Endodermal cell (in vitro differentiated cells): ENCODE measurements around the gene CCNI2. TPM values are rescaled to one million over a fixed set of nuclear protein-coding genes. Genes with fewer than 3 reads are reported as not detected.

Experiments used
- DNase-seq: peaks from one replicate; pipeline ENCODE4 v3.0.0-alpha.2; 2017
- H3K27ac ChIP-seq: 2 replicates; pipeline ENCODE4 v1.5.1; 2013; ENCODE audit warnings: mild to moderate bottlenecking, low read depth, low read length, moderate library complexity
- H3K27me3 ChIP-seq: 2 replicates; pipeline ENCODE4 v1.6.1; 2013; ENCODE audit warnings: mild to moderate bottlenecking, low read length, moderate library complexity; ENCODE audit not compliant: insufficient read depth, control insufficient read depth, poor library complexity, severe bottlenecking
- H3K36me3 ChIP-seq: 2 replicates; pipeline ENCODE4 v1.7.0; 2013; ENCODE audit warnings: mild to moderate bottlenecking, low read length, moderate library complexity; ENCODE audit not compliant: control insufficient read depth, insufficient read depth
- H3K4me1 ChIP-seq: one replicate; pipeline ENCODE4 v1.7.0; 2013; ENCODE audit warnings: low read length; ENCODE audit not compliant: control insufficient read depth, insufficient read depth
- H3K4me3 ChIP-seq: 2 replicates; pipeline ENCODE4 v1.5.1; 2013; ENCODE audit warnings: mild to moderate bottlenecking, low read length, moderate library complexity
- H3K9ac ChIP-seq: 2 replicates; pipeline ENCODE4 v1.6.1; 2013; ENCODE audit warnings: mild to moderate bottlenecking, low read length, moderate library complexity; ENCODE audit not compliant: poor library complexity, severe bottlenecking; ENCODE audit errors: extremely low read depth
- H3K9me3 ChIP-seq: 2 replicates; pipeline ENCODE4 v1.6.1; 2013; ENCODE audit warnings: mild to moderate bottlenecking, low read length, moderate library complexity; ENCODE audit not compliant: control insufficient read depth
- H3K27ac Mint-ChIP-seq: 2 replicates; pipeline ENCODE4 v1.8.0; 2020; ENCODE audit warnings: mixed read lengths
- H3K27me3 Mint-ChIP-seq: 2 replicates; pipeline ENCODE4 v1.8.0; 2021; ENCODE audit warnings: mild to moderate bottlenecking, mixed read lengths; ENCODE audit not compliant: insufficient read depth
- H3K36me3 Mint-ChIP-seq: 2 replicates; pipeline ENCODE4 v1.8.0; 2020; ENCODE audit warnings: low read depth, mixed read lengths
- H3K4me1 Mint-ChIP-seq: 2 replicates; pipeline ENCODE4 v1.8.0; 2020; ENCODE audit warnings: mixed read lengths
- H3K4me3 Mint-ChIP-seq: 2 replicates; pipeline ENCODE4 v1.8.0; 2020; ENCODE audit warnings: mild to moderate bottlenecking, moderate library complexity, mixed read lengths
- H3K9me3 Mint-ChIP-seq: 2 replicates; pipeline ENCODE4 v1.8.0; 2020; ENCODE audit warnings: mild to moderate bottlenecking, mixed read lengths
- CTCF ChIP-seq: fragments of 200-600 bp; sonication (generic); conservative IDR thresholded peaks from 2 replicates; pipeline ENCODE4 v1.5.0; 2021; ENCODE audit warnings: antibody characterized with exemption, mild to moderate bottlenecking
- WGBS, 2 experiments: methylation state at CpG; one replicate each; pipeline versions ENCODE4 v1.1.5 to v1.1.7; 2013; ENCODE audit warnings: missing lambda C conversion rate in 2 of 2, mixed read lengths in 1 of 2; ENCODE audit not compliant: insufficient coverage in 1 of 2, insufficient read length in 1 of 2; 5-methylcytosine and 5-hydroxymethylcytosine counted together
- total RNA-seq, 2 donors: library from RNA; stranded (reverse); fragmentation: NEBNext Ultra II Directional in 1 of 2; extraction: Animal tissue kit (Norgen Biotek cat#: 25700) in 1 of 2; gene quantifications; 2 replicates in 1 of 2; 3 replicates in 1 of 2; pipeline ENCODE4 v1.2.1, GENCODE V29; 2021

CCNI2 gene
- total RNA-seq, 2 donors from 2014 or later = 1.2 to 1.3 TPM

- no peak overlapping the region for H3K4me3 Mint-ChIP-seq
- H3K9me3 ChIP-seq = no peaks in the 10 kb centered on the region
- no peak overlapping the region for H3K27ac Mint-ChIP-seq
- H3K9me3 Mint-ChIP-seq = no peaks in the 10 kb centered on the region
- no peak for DNase-seq
- no peaks in the 10 kb centered on the region for H3K27me3 Mint-ChIP-seq
- WGBS, 2 experiments = 94 to 96% methylated on average over 7 to 9 of the region's 10 CpGs
- H3K4me1 Mint-ChIP-seq = no peaks in the 10 kb centered on the region
- H3K9ac ChIP-seq = no peak overlapping the region
- peaks cover 21% of the 10 kb centered on the region for H3K36me3 Mint-ChIP-seq
- H3K27me3 ChIP-seq = no peaks in the 10 kb centered on the region
- no peaks in the 10 kb centered on the region for H3K4me1 ChIP-seq
- H3K4me3 ChIP-seq = no peak overlapping the region
- H3K36me3 ChIP-seq = peaks cover 9% of the 10 kb centered on the region
- TF ChIP-seq CTCF = no peak
- H3K27ac ChIP-seq = no peak overlapping the region
Measured at GRCh38 chr5:132729896-132730295, 17.3 kb upstream of the CCNI2 start.

GRCh38 chr5:132733499-132734148 lies 13.6 kb upstream of the CCNI2 start:
- Mint-ChIP-seq H3K4me1 (peaks cover 6% of the 10 kb centered on the region), H3K27me3 (no peaks in the 10 kb centered on the region), H3K36me3 (peaks cover 21% of the 10 kb centered on the region), H3K9me3 (no peaks in the 10 kb centered on the region), H3K27ac (no peak overlapping the region), H3K4me3 (no peak overlapping the region)
- 91 to 94% methylated on average over 2 of the region's 2 CpGs for WGBS, 2 experiments
- Histone ChIP-seq H3K4me3 (no peak overlapping the region), H3K27ac (no peak overlapping the region), H3K27me3 (no peaks in the 10 kb centered on the region), H3K9ac (no peak overlapping the region), H3K4me1 (no peaks in the 10 kb centered on the region), H3K36me3 (peaks cover 9% of the 10 kb centered on the region), H3K9me3 (no peaks in the 10 kb centered on the region)
- TF ChIP-seq CTCF = no peak
- DNase-seq = no peak

- H3K4me3 Mint-ChIP-seq = no peak overlapping the region
- H3K27me3 Mint-ChIP-seq = peaks cover 7% of the 10 kb centered on the region
- peaks cover 6% of the 10 kb centered on the region for H3K4me1 Mint-ChIP-seq
- H3K4me1 ChIP-seq = no peaks in the 10 kb centered on the region
- no peak for TF ChIP-seq CTCF
- H3K36me3 ChIP-seq = peaks cover 9% of the 10 kb centered on the region
- no peak overlapping the region for H3K27ac Mint-ChIP-seq
- no peaks in the 10 kb centered on the region for H3K9me3 ChIP-seq
- no peak overlapping the region for H3K4me3 ChIP-seq
- H3K27ac ChIP-seq = no peak overlapping the region
- no peak overlapping the region for H3K9ac ChIP-seq
- no peaks in the 10 kb centered on the region for H3K9me3 Mint-ChIP-seq
- DNase-seq = no peak
- 97% methylated on average over 1 of the region's 2 CpGs; no CpG with 5 or more reads in 1 of the 2 experiments for WGBS, 2 experiments
- H3K27me3 ChIP-seq = peaks cover 10% of the 10 kb centered on the region
- H3K36me3 Mint-ChIP-seq = peaks cover 21% of the 10 kb centered on the region
Measured at GRCh38 chr5:132734687-132735086, 12.5 kb upstream of the CCNI2 start.
